RKO (cell line): ENCODE data around the gene NPSR1.
"Not testable (repeated sequence)": the region's sequence is repeated elsewhere in the genome, so short reads cannot be mapped to it uniquely, and the experiment has no call there.

ENCODE experiments used
- DNase-seq: peaks from one replicate; pipeline ENCODE4 v3.0.0-alpha.2; 2016; ENCODE audit warnings: low spot score

Gene NPSR1

GRCh38 chr7:34870041-34870440 lies 212.0 kb downstream of the NPSR1 start:
- not testable (repeated sequence) for DNase-seq

- DNase-seq, result not testable (repeated sequence)
Measured at GRCh38 chr7:34874329-34874728, 216.3 kb downstream of the NPSR1 start.

GRCh38 chr7:34875481-34875880 lies 217.5 kb downstream of the NPSR1 start:
- no peak for DNase-seq

- not testable (repeated sequence) for DNase-seq
Measured at GRCh38 chr7:34878944-34879735, 221.1 kb downstream of the NPSR1 start.

- DNase-seq, result no peak
Measured at GRCh38 chr7:34879871-34880270, 221.9 kb downstream of the NPSR1 start.

- DNase-seq, result not testable (repeated sequence)
Measured at GRCh38 chr7:34883855-34884254, 225.8 kb downstream of the NPSR1 start.

- DNase-seq, result no peak
Measured at GRCh38 chr7:34886856-34887255, 228.8 kb downstream of the NPSR1 start.

- DNase-seq, result no peak
Measured at GRCh38 chr7:34889951-34890350, 231.9 kb downstream of the NPSR1 start.

- no peak for DNase-seq
Measured at GRCh38 chr7:34895202-34895601, 237.2 kb downstream of the NPSR1 start.
